ENCODE data around the gene UST.
"Not testable (repeated sequence)": the region's sequence is repeated elsewhere in the genome, so short reads cannot be mapped to it uniquely, and the experiment has no call there.

UST gene

GRCh38 chr6:148749674-148750073, 2.8 kb downstream of the UST start:
- TF ChIP-seq PAX5 (IDR thresholded peaks at IDR 0.05; ENCODE audit: insufficient read depth, low read length, severe bottlenecking) (no peak), POLR2A (IDR thresholded peaks at IDR 0.05; ENCODE audit: low read depth, low read length) (no peak), POU2F2 (IDR thresholded peaks at IDR 0.05; ENCODE audit: low read depth, low read length) (no peak)
- FAIRE-seq = no peak

GRCh38 chr6:148750838-148751792, 4.3 kb downstream of the UST start:
- DNase-seq (ENCODE audit: insufficient read length, low spot score) = no peak
- no peak for FAIRE-seq
- TF ChIP-seq TAF1 (IDR thresholded peaks at IDR 0.05; ENCODE audit: low read depth, low read length) (no peak), POLR2AphosphoS5 (IDR thresholded peaks at IDR 0.05; ENCODE audit: low read depth, low read length) (no peak), POLR2A (IDR thresholded peaks at IDR 0.05; ENCODE audit: low read depth, low read length) (no peak), PAX5 (IDR thresholded peaks at IDR 0.05; ENCODE audit: insufficient read depth, low read length, severe bottlenecking) (no peak), POU2F2 (IDR thresholded peaks at IDR 0.05; ENCODE audit: low read depth, low read length) (no peak), SPI1 (IDR thresholded peaks at IDR 0.05; ENCODE audit: low read depth, low read length) (no peak)

More at GRCh38 chr6:148749674-148750073, 2.8 kb downstream of the UST start:
- no peak for DNase-seq (ENCODE audit: insufficient read length, low spot score)

GRCh38 chr6:148751793-148752170, 5.0 kb downstream of the UST start:
- no peak for DNase-seq (ENCODE audit: insufficient read length, low spot score)
- no peak for FAIRE-seq
- no peak for TF ChIP-seq PAX5 (IDR thresholded peaks at IDR 0.05; ENCODE audit: insufficient read depth, low read length, severe bottlenecking)
- no peak for TF ChIP-seq POLR2A (IDR thresholded peaks at IDR 0.05; ENCODE audit: low read depth, low read length)
- TF ChIP-seq TAF1 (IDR thresholded peaks at IDR 0.05; ENCODE audit: low read depth, low read length) = no peak
- no peak for TF ChIP-seq POLR2AphosphoS5 (IDR thresholded peaks at IDR 0.05; ENCODE audit: low read depth, low read length)
- TF ChIP-seq SPI1 (IDR thresholded peaks at IDR 0.05; ENCODE audit: low read depth, low read length) = no peak
- TF ChIP-seq POU2F2 (IDR thresholded peaks at IDR 0.05; ENCODE audit: low read depth, low read length) = no peak

GRCh38 chr6:148755379-148755778, 8.5 kb downstream of the UST start:
- not testable (repeated sequence) for FAIRE-seq; DNase-seq (ENCODE audit: insufficient read length, low spot score)

GRCh38 chr6:148757944-148758480, 11.2 kb downstream of the UST start:
- DNase-seq (ENCODE audit: insufficient read length, low spot score) (no peak), FAIRE-seq (no peak)
- TF ChIP-seq PAX5 (IDR thresholded peaks at IDR 0.05; ENCODE audit: insufficient read depth, low read length, severe bottlenecking) (no peak), SPI1 (IDR thresholded peaks at IDR 0.05; ENCODE audit: low read depth, low read length) (no peak), POLR2AphosphoS5 (IDR thresholded peaks at IDR 0.05; ENCODE audit: low read depth, low read length) (no peak), POU2F2 (IDR thresholded peaks at IDR 0.05; ENCODE audit: low read depth, low read length) (no peak), TAF1 (IDR thresholded peaks at IDR 0.05; ENCODE audit: low read depth, low read length) (no peak), POLR2A (IDR thresholded peaks at IDR 0.05; ENCODE audit: low read depth, low read length) (no peak; the same call in 1 of the 2 replicates)

GRCh38 chr6:148758492-148758891, 11.7 kb downstream of the UST start:
- TF ChIP-seq POLR2AphosphoS5 (IDR thresholded peaks at IDR 0.05; ENCODE audit: low read depth, low read length) = peak; percentile 77
- peak; percentile 100 for TF ChIP-seq SPI1 (IDR thresholded peaks at IDR 0.05; ENCODE audit: low read depth, low read length)
- TF ChIP-seq TAF1 (IDR thresholded peaks at IDR 0.05; ENCODE audit: low read depth, low read length) = peak; percentile 98
- peak; percentile 90 for TF ChIP-seq PAX5 (IDR thresholded peaks at IDR 0.05; ENCODE audit: insufficient read depth, low read length, severe bottlenecking)
- peak; percentile 96 for TF ChIP-seq POU2F2 (IDR thresholded peaks at IDR 0.05; ENCODE audit: low read depth, low read length)
- peak; percentile 71 for TF ChIP-seq POLR2A (IDR thresholded peaks at IDR 0.05; ENCODE audit: low read depth, low read length)
- DNase-seq (ENCODE audit: insufficient read length, low spot score) = no peak
- peak; percentile 99 for FAIRE-seq

- no peak for DNase-seq (ENCODE audit: insufficient read length, low spot score)
- FAIRE-seq = peak; percentile 69
- TF ChIP-seq POLR2A (IDR thresholded peaks at IDR 0.05; ENCODE audit: low read depth, low read length) (no peak; the same call in 1 of the 2 replicates), POLR2AphosphoS5 (IDR thresholded peaks at IDR 0.05; ENCODE audit: low read depth, low read length) (peak; percentile 51; the same call in 1 of the 2 replicates), TAF1 (IDR thresholded peaks at IDR 0.05; ENCODE audit: low read depth, low read length) (peak; percentile 12; the same call in 1 of the 2 replicates), SPI1 (IDR thresholded peaks at IDR 0.05; ENCODE audit: low read depth, low read length) (no peak), PAX5 (IDR thresholded peaks at IDR 0.05; ENCODE audit: insufficient read depth, low read length, severe bottlenecking) (no peak), POU2F2 (IDR thresholded peaks at IDR 0.05; ENCODE audit: low read depth, low read length) (no peak; the same call in 1 of the 2 replicates)
These were observed 13.4 kb downstream of the UST start for GRCh38 chr6:148760258-148760534.

- peak; percentile 97 for FAIRE-seq
- TF ChIP-seq POLR2A (IDR thresholded peaks at IDR 0.05; ENCODE audit: low read depth, low read length) = peak; percentile 77
- 0 out of 2 replicates have a peak, but pooled peaks have one; percentile 48 for TF ChIP-seq TAF1 (IDR thresholded peaks at IDR 0.05; ENCODE audit: low read depth, low read length)
- peak; percentile 16 for TF ChIP-seq PAX5 (IDR thresholded peaks at IDR 0.05; ENCODE audit: insufficient read depth, low read length, severe bottlenecking)
- TF ChIP-seq POLR2AphosphoS5 (IDR thresholded peaks at IDR 0.05; ENCODE audit: low read depth, low read length) = peak; percentile 66
- TF ChIP-seq SPI1 (IDR thresholded peaks at IDR 0.05; ENCODE audit: low read depth, low read length) = peak; percentile 32; the same call in 1 of the 2 replicates
- TF ChIP-seq POU2F2 (IDR thresholded peaks at IDR 0.05; ENCODE audit: low read depth, low read length) = no peak
- DNase-seq (ENCODE audit: insufficient read length, low spot score) = no peak
These were observed 14.0 kb downstream of the UST start for GRCh38 chr6:148760568-148761526.

GRCh38 chr6:148761527-148762011, 14.7 kb downstream of the UST start:
- FAIRE-seq = no peak
- no peak for DNase-seq (ENCODE audit: insufficient read length, low spot score)
- no peak for TF ChIP-seq POLR2AphosphoS5 (IDR thresholded peaks at IDR 0.05; ENCODE audit: low read depth, low read length)
- TF ChIP-seq POLR2A (IDR thresholded peaks at IDR 0.05; ENCODE audit: low read depth, low read length) = no peak
- no peak for TF ChIP-seq TAF1 (IDR thresholded peaks at IDR 0.05; ENCODE audit: low read depth, low read length)
- TF ChIP-seq PAX5 (IDR thresholded peaks at IDR 0.05; ENCODE audit: insufficient read depth, low read length, severe bottlenecking) = no peak
- no peak for TF ChIP-seq SPI1 (IDR thresholded peaks at IDR 0.05; ENCODE audit: low read depth, low read length)
- no peak; the same call in 1 of the 2 replicates for TF ChIP-seq POU2F2 (IDR thresholded peaks at IDR 0.05; ENCODE audit: low read depth, low read length)

All from GM12891 (cell line).